Fibroblast of villous mesenchyme (primary cell): Measurements from ENCODE around the gene RSRC1. TPM values are rescaled to one million over a fixed set of nuclear protein-coding genes. Genes with fewer than 3 reads are reported as not detected.
"Not testable (repeated sequence)": the region's sequence is repeated elsewhere in the genome, so short reads cannot be mapped to it uniquely, and the experiment has no call there.

ENCODE experiments used
- DNase-seq: peaks from one replicate; pipeline ENCODE4 v3.0.0-alpha.2; 2010; ENCODE audit warnings: low read depth
- H3K4me3 ChIP-seq: 2 replicates; pipeline ENCODE4 v1.5.1; 2011; ENCODE audit warnings: low read depth, mild to moderate bottlenecking, low read length
- total RNA-seq: library from RNA; depleted of rRNA; stranded (reverse); fragments of >200 nt; gene quantifications from 2 replicates; pipeline ENCODE4 v1.2.3, GENCODE V29; 2012
- TF ChIP-seq, protein P1 (sequence below): IDR thresholded peaks from 2 replicates; pipeline ENCODE4 v1.5.1; 2012; ENCODE audit warnings: low read depth, mild to moderate bottlenecking, low read length; ENCODE audit not compliant: insufficient read depth

RSRC1 gene
- total RNA-seq, 1 donor: 43.6 TPM

DNA sequence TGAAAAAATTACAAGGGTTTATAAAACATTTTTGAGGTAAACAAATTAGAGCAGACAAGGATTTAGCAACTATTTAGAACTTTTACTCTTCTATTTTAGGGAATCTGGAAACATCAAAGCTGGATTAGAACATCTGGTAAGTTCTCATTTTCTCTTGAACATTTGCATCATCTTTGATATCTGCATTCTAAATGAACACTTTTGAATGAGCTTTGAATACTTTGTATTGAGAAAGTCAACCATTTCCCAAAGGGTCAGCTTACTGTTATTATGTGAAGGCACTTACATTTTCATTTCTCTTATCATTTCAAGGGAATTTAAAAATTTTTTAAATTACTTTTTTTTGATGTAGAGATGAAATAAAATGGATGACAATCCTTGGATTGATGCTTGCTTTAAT is 188.1 kb downstream of the RSRC1 start:
- no peak overlapping the region for H3K4me3 ChIP-seq
- TF ChIP-seq, protein P1, sequence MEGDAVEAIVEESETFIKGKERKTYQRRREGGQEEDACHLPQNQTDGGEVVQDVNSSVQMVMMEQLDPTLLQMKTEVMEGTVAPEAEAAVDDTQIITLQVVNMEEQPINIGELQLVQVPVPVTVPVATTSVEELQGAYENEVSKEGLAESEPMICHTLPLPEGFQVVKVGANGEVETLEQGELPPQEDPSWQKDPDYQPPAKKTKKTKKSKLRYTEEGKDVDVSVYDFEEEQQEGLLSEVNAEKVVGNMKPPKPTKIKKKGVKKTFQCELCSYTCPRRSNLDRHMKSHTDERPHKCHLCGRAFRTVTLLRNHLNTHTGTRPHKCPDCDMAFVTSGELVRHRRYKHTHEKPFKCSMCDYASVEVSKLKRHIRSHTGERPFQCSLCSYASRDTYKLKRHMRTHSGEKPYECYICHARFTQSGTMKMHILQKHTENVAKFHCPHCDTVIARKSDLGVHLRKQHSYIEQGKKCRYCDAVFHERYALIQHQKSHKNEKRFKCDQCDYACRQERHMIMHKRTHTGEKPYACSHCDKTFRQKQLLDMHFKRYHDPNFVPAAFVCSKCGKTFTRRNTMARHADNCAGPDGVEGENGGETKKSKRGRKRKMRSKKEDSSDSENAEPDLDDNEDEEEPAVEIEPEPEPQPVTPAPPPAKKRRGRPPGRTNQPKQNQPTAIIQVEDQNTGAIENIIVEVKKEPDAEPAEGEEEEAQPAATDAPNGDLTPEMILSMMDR: no peak
- no peak for DNase-seq

DNA sequence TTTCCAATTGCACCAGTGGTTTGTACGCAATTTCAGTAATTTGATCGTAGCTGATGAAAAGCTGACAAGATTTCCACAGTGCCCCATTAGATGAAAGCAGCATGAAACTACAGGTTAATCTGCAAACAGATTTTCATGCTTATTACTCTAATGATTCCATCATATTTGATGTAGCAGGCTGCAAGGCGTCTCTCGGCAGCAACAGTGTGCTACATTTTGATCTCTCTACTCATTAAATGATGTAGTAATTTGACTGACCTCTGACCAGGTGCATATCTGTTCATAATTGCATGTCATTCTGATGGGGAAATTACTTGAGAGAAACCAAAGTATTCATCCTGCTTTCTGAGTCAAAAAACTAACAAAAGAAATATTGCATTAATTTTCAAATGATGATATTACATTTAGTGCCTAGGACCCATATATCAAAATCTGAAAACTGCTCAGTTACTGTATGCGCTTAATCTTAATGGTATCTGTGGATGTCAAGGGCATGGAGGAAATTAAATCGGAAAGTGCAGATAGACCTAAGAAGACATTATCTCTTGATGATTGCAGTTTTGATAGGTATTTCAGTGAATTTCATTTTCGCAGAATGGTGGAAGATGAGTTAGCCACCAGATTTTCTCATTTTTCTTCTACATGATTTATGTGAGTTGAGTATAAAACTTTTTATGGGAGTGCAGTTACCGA is 198.5 kb downstream of the RSRC1 start:
- H3K4me3 ChIP-seq: no peak overlapping the region
- TF ChIP-seq, protein P1: no peak
- no peak for DNase-seq

DNA sequence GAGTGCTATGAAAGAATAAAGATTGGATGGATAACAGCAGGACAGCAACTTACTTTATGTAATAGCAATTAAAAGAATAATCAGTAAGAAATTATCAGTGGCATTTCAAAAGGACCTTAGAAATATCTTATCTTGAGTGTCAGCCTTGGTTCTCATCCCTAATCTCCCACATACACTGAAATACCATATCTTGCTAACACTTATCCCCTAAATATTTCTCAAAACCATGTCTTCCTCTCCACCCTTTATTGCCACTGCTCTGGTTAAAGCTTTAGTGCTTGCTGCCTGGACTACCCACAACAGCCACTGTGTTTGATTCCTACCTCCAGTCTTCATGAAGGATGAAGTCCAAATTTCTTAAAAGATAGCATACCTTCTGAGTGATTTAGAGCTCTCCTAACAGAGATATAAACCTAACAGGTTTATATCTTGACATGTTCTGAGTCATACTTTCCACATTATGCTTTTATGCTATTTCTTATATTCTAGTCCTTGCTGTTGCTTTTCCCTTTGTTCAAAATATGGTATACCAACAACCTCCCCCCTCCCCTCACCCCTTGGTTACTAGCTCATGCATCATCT is 202.8 kb downstream of the RSRC1 start:
- H3K4me3 ChIP-seq: no peak overlapping the region
- TF ChIP-seq, protein P1: no peak
- no peak for DNase-seq

DNA sequence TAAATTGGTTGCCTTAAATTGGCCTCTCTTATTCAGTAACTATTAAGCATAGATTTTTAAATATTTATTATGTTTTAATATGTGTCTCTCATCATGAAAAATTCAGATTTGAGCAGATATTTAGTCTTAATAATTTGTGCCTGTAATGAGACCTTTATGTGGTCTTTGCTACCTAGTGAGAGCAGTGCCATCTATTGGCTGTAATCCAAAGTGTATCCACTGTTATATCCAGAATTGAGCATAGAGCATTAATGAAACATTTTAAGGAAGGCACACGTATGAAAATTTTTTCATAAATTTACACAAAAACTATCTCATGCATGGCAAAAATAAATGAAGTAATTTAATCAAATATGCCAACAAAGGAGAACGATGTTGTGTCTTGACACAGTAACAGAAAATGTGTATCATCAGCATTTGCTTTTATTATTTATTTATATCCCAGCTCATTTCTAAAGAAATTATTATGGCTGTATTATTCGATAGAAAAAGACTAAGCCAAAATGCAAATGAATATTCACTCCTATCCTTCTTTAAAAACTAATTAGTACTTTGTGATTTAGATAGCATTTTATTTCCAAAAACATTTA is 203.5 kb downstream of the RSRC1 start:
- no peak overlapping the region for H3K4me3 ChIP-seq
- TF ChIP-seq, protein P1: peak; percentile 53
- peak; percentile 39 for DNase-seq

DNA sequence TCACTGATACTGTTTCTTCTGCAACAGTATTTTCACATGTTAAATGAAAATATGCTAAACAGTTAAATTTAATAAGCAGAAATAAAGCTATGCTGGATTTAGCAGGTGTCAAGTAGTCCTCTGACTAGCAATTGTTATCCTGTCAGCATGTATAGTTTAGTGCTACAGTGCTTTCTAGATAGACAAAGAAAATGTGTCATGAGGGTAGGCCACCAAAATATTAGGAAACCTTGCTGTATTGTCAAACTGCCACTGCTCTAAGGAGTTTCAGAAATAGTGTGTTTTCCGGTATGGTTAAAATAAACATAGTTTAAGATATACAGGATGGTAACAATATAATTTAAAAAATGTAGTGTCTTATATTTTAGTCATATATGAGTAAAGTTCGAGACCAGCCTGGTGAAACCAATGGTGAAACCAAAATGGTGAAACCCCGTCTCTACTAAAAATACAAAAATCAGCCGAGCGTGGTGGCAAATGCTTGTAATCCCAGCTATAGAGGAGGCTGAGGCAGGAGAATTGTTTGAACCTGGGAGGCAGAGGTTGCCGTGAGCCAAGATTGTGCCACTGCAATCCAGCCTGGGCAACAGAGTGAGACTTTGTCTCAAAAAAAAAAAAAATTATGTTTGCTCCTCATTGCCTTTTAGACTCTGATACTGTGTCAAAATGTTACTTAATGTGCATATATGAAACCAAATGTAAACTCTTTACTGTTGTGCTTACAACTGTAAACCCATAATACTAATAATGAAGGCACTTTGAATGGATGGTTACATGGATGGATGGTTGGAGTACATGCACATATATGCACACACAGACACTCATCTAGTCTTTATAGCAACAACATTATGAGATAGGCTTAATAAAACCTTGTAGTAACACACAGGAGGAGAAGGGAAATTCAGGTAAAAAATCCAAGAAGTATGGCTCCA is 204.8 kb downstream of the RSRC1 start:
- TF ChIP-seq, protein P1: no peak
- no peak overlapping the region for H3K4me3 ChIP-seq
- DNase-seq: no peak

DNA sequence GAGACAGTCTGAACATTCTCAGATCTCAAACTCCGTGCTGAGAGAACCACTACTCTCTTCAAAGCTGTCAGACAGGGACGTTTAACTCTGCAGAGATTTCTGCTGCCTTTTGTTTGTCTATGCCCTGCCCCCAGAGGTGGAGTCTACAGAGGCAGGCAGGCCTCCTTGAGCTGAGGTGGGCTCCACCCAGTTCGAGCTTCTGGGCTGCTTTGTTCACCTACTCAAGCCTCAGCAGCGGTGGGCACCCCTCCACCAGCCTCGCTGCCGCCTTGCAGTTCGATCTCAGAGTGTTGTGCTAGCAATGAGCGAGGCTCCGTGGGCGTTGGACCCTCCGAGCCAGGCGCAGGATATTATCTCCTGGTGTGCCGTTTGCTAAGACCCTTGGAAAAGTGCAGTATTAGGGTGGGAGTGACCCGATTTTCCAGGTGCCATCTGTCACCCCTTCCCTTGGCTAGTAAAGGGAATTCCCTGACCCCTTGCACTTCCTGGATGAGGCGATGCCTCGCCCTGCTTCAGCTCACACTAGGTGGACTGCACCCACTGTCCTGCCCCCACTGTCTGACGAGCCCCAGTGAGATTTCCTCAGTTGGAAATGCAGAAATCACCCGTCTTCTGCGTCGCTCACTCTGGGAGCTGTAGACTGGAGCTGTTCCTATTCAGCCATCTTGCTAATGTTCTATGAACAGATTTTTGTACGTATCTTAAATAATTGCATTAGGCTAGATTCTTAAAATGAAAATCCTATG is 220.0 kb downstream of the RSRC1 start:
- not testable (repeated sequence) for DNase-seq
- H3K4me3 ChIP-seq: peak overlapping the region; percentile 43
